IMR-90 (cell line): ENCODE results near the gene AP3D1. TPM values are rescaled to one million over a fixed set of nuclear protein-coding genes. Genes with fewer than 3 reads are reported as not detected.

Experiments used
- ATAC-seq: fragments of 200-7000 bp; cut with Tn5 transposase; 2 replicates; pipeline ENCODE4 v1.9.1; 2020; ENCODE audit warnings: low read depth, mild to moderate bottlenecking, moderate library complexity
- BruUV-seq: library from RNA; stranded (reverse); fragments of 400-500 nt; replicated peaks from 2 replicates; lab custom pipeline; 2021; lab: Mats Ljungman, UMichigan
- CTCF ChIA-PET: fragments of 300-600 bp; formaldehyde crosslinking; extraction: SDS; loops from one replicate; lab custom pipeline; 2021; ENCODE audit warnings: antibody characterized with exemption; lab: Yijun Ruan, JAX
- POLR2A ChIA-PET: fragments of 300-600 bp; sonication (Branson Sonifier 250); formaldehyde crosslinking; loops from one replicate; lab custom pipeline; 2022; ENCODE audit warnings: antibody characterized with exemption; ENCODE audit not compliant: unreplicated experiment; lab: Charles Lee
- DNase-seq: peaks from one replicate; pipeline ENCODE4 v3.0.0; 2013
- H2AFZ ChIP-seq: replicated peaks from 2 replicates; pipeline ENCODE3; 2013; ENCODE audit warnings: low read length, mild to moderate bottlenecking; ENCODE audit not compliant: poor library complexity
- H2AK5ac ChIP-seq: 2 replicates; pipeline ENCODE4 v1.6.1; 2013; ENCODE audit warnings: low read depth, low read length, inconsistent platforms
- H2AK9ac ChIP-seq: replicated peaks from 2 replicates; pipeline ENCODE3; 2013; ENCODE audit warnings: mild to moderate bottlenecking, low read depth, low read length, moderate library complexity; ENCODE audit not compliant: poor library complexity
- H2BK120ac ChIP-seq: 2 replicates; pipeline ENCODE4 v1.6.1; 2013; ENCODE audit warnings: low read depth, low read length, inconsistent platforms
- H2BK15ac ChIP-seq: 3 replicates; pipeline ENCODE4 v1.6.1; 2013; ENCODE audit warnings: low read depth, low read length, inconsistent platforms
- H2BK20ac ChIP-seq: 2 replicates; pipeline ENCODE4 v1.6.1; 2013; ENCODE audit warnings: low read depth, mild to moderate bottlenecking, inconsistent platforms, low read length, moderate library complexity
- H2BK5ac ChIP-seq: 2 replicates; pipeline ENCODE4 v1.6.1; 2013; ENCODE audit warnings: mild to moderate bottlenecking, low read depth, low read length, inconsistent platforms; ENCODE audit not compliant: poor library complexity, severe bottlenecking
- H3K14ac ChIP-seq: replicated peaks from 2 replicates; pipeline ENCODE4 v1.6.1; 2013; ENCODE audit warnings: low read depth, low read length, inconsistent platforms
- H3K18ac ChIP-seq: 2 replicates; pipeline ENCODE4 v1.6.1; 2013; ENCODE audit warnings: low read depth, low read length, control low read depth
- H3K23ac ChIP-seq: 2 replicates; pipeline ENCODE4 v1.6.1; 2013; ENCODE audit warnings: low read depth, low read length, inconsistent platforms
- H3K27ac ChIP-seq: 2 replicates; pipeline ENCODE4 v1.5.1; 2013; ENCODE audit warnings: mild to moderate bottlenecking, control low read depth, low read length; ENCODE audit not compliant: insufficient read depth
- H3K27me3 ChIP-seq: 2 replicates; pipeline ENCODE4 v1.6.1; 2013; ENCODE audit warnings: low read length; ENCODE audit not compliant: control insufficient read depth, insufficient read depth
- H3K36me3 ChIP-seq: 2 replicates; pipeline ENCODE4 v1.6.1; 2013; ENCODE audit warnings: low read length, mixed read lengths; ENCODE audit not compliant: control insufficient read depth, insufficient read depth
- H3K4ac ChIP-seq: 2 replicates; pipeline ENCODE4 v1.6.1; 2013; ENCODE audit warnings: low read depth, low read length, inconsistent platforms
- H3K4me1 ChIP-seq: 2 replicates; pipeline ENCODE4 v1.6.1; 2013; ENCODE audit warnings: low read length, mixed read lengths; ENCODE audit not compliant: control insufficient read depth, insufficient read depth
- H3K4me2 ChIP-seq: 2 replicates; pipeline ENCODE4 v1.6.1; 2013; ENCODE audit warnings: low read depth, mild to moderate bottlenecking, control low read depth, low read length, moderate library complexity
- H3K4me3 ChIP-seq: 2 replicates; pipeline ENCODE4 v1.5.1; 2013; ENCODE audit warnings: low read depth, mild to moderate bottlenecking, control low read depth, low read length, moderate library complexity; ENCODE audit not compliant: insufficient read depth
- H3K56ac ChIP-seq: 2 replicates; pipeline ENCODE4 v1.6.1; 2013; ENCODE audit warnings: low read length, inconsistent platforms; ENCODE audit not compliant: insufficient read depth; ENCODE audit errors: extremely low read depth
- H3K79me1 ChIP-seq, 2 experiments: 2 replicates each; pipeline ENCODE4 v1.6.1; 2013; ENCODE audit warnings: low read length in 2 of 2, inconsistent platforms in 1 of 2, low read depth in 1 of 2
- H3K9ac ChIP-seq: 2 replicates; pipeline ENCODE4 v1.6.1; 2013; ENCODE audit warnings: low read depth, low read length, control low read depth
- H3K9me1 ChIP-seq: 2 replicates; pipeline ENCODE4 v1.6.1; 2013; ENCODE audit warnings: low read length, inconsistent platforms; ENCODE audit not compliant: insufficient read depth
- H3K9me3 ChIP-seq: 2 replicates; pipeline ENCODE4 v1.6.1; 2013; ENCODE audit warnings: low read length; ENCODE audit not compliant: control insufficient read depth, insufficient read depth
- H4K20me1 ChIP-seq: 2 replicates; pipeline ENCODE4 v1.6.1; 2013; ENCODE audit warnings: low read length, inconsistent platforms; ENCODE audit not compliant: insufficient read depth
- H4K5ac ChIP-seq: 2 replicates; pipeline ENCODE4 v1.6.1; 2013; ENCODE audit warnings: mild to moderate bottlenecking, low read depth, low read length, control low read depth
- H4K8ac ChIP-seq, 2 experiments: 2 replicates each; pipeline ENCODE4 v1.6.1; 2013; ENCODE audit warnings: low read depth in 2 of 2, low read length in 2 of 2, control low read depth in 1 of 2, inconsistent platforms in 1 of 2
- H4K91ac ChIP-seq: 2 replicates; pipeline ENCODE4 v1.6.1; 2013; ENCODE audit warnings: low read depth, low read length, inconsistent platforms; ENCODE audit not compliant: insufficient read depth
- BHLHE40 ChIP-seq: fragments of 150-350 bp; IDR thresholded peaks from 2 replicates; pipeline ENCODE4 v1.6.1; 2016; ENCODE audit warnings: mild to moderate bottlenecking, low read depth, low read length
- CEBPB ChIP-seq: IDR thresholded peaks from 2 replicates; pipeline ENCODE4 v1.6.1; 2012; ENCODE audit warnings: low read depth, low read length, improper control_type of control experiment
- CHD1 ChIP-seq: IDR thresholded peaks from 2 replicates; pipeline ENCODE4 v1.6.1; 2012; ENCODE audit warnings: low read depth, low read length, improper control_type of control experiment
- FOS ChIP-seq: fragments of 150-350 bp; IDR thresholded peaks from 2 replicates; pipeline ENCODE4 v1.6.1; 2016; ENCODE audit warnings: low read depth, low read length
- MAFK ChIP-seq: IDR thresholded peaks from 2 replicates; pipeline ENCODE4 v1.6.1; 2012; ENCODE audit warnings: low read depth, low read length, improper control_type of control experiment
- MAZ ChIP-seq: IDR thresholded peaks from 2 replicates; pipeline ENCODE4 v1.6.1; 2012; ENCODE audit warnings: low read depth, mild to moderate bottlenecking, low read length, improper control_type of control experiment, moderate library complexity, borderline replicate concordance
- MXI1 ChIP-seq: IDR thresholded peaks from 2 replicates; pipeline ENCODE4 v1.6.1; 2012; ENCODE audit warnings: low read depth, mild to moderate bottlenecking, low read length, moderate library complexity, borderline replicate concordance
- NFE2L2 ChIP-seq: fragments of 150-350 bp; IDR thresholded peaks from 2 replicates; pipeline ENCODE4 v1.6.1; 2016; ENCODE audit warnings: low read depth, mild to moderate bottlenecking, low read length
- POLR2A ChIP-seq: IDR thresholded peaks from 2 replicates; pipeline ENCODE4 v1.6.1; 2012; ENCODE audit warnings: mild to moderate bottlenecking, low read depth, low read length
- RAD21 ChIP-seq: IDR thresholded peaks from 2 replicates; pipeline ENCODE4 v1.6.1; 2012; ENCODE audit warnings: low read length, improper control_type of control experiment
- RCOR1 ChIP-seq: IDR thresholded peaks from 2 replicates; pipeline ENCODE4 v1.6.1; 2012; ENCODE audit warnings: mild to moderate bottlenecking, low read length, improper control_type of control experiment; ENCODE audit not compliant: insufficient replicate concordance
- RFX5 ChIP-seq: IDR thresholded peaks from 2 replicates; pipeline ENCODE4 v1.8.0; 2012; ENCODE audit warnings: low read depth, mild to moderate bottlenecking, low read length, moderate library complexity
- SMC3 ChIP-seq: fragments of 150-350 bp; IDR thresholded peaks from 2 replicates; pipeline ENCODE4 v1.6.1; 2016; ENCODE audit warnings: low read depth, mild to moderate bottlenecking, antibody characterized with exemption, low read length, moderate library complexity
- WGBS, 2 experiments: methylation state at CpG; one replicate each; pipeline versions ENCODE4 v1.1.5 to v1.1.7; 2013; ENCODE audit warnings: missing lambda C conversion rate in 2 of 2; ENCODE audit not compliant: insufficient read length in 1 of 2; ENCODE audit errors: extremely low coverage in 2 of 2; 5-methylcytosine and 5-hydroxymethylcytosine counted together
- dilution Hi-C: fragments of 300-500 bp; cut with HindIII; formaldehyde crosslinking; loops from one replicate; pipeline ENCODE4 v1.14.3; 2018; ENCODE audit warnings: low sequenced_read_pairs; ENCODE audit not compliant: unreplicated experiment
- in situ Hi-C: fragments of 300-500 bp; cut with MboI; formaldehyde crosslinking; loops from 3 replicates; pipeline ENCODE4 v1.14.3; 2019; ENCODE audit warnings: low sequenced_read_pairs, inconsistent platforms, mixed read lengths
- intact Hi-C: fragments of 100-400 bp; cut with micrococcal nuclease; formaldehyde crosslinking; loops from 2 replicates; pipeline ENCODE4 v1.10.0; 2022
- polyA plus RNA-seq, 3 experiments: library from polyadenylated mRNA; depleted of rRNA; stranded (reverse); fragments of >200 nt; gene quantifications; 2 replicates each; pipeline ENCODE4 v1.2.3, GENCODE V29; 2012; ENCODE audit warnings: low replicate concordance in 1 of 3
- total RNA-seq: library from RNA; depleted of rRNA; stranded (reverse); fragments of >200 nt; gene quantifications from 2 replicates; pipeline ENCODE4 v1.2.3, GENCODE V29; 2012
- TF ChIP-seq, protein P1 (sequence below): conservative IDR thresholded peaks from 2 replicates; pipeline ENCODE4 v1.5.1; 2012; ENCODE audit warnings: mild to moderate bottlenecking, low read depth, low read length, improper control_type of control experiment
- TF ChIP-seq, protein P2 (sequence below): fragments of 150-350 bp; IDR thresholded peaks from 2 replicates; pipeline ENCODE4 v1.6.1; 2017; ENCODE audit warnings: mild to moderate bottlenecking, antibody characterized with exemption, low read length, low read depth
- TF ChIP-seq, protein P3 (sequence below): fragments of 150-350 bp; IDR thresholded peaks from 2 replicates; pipeline ENCODE4 v1.6.1; 2016; ENCODE audit warnings: low read depth, mild to moderate bottlenecking, low read length, moderate library complexity, borderline replicate concordance

Gene AP3D1
- total and polyA plus RNA-seq, 2 of the 4 experiments (the other 2 are of a cell fraction), result 75.3 to 129 TPM

GRCh38 chr19:2122251-2122650, 29.1 kb downstream of the AP3D1 start:
- H2AFZ ChIP-seq, result no peak overlapping the region
- H4K8ac ChIP-seq, result no peak overlapping the region
- ATAC-seq, result no peak
- no peak overlapping the region for H3K56ac ChIP-seq
- H3K36me3 ChIP-seq, result peaks cover 80% of the 10 kb centered on the region
- no peak overlapping the region for H2AK5ac ChIP-seq
- DNase-seq, result no peak
- peaks cover 47% of the 10 kb centered on the region for H4K20me1 ChIP-seq
- no peak overlapping the region for H3K18ac ChIP-seq
- no peak overlapping the region for H3K27ac ChIP-seq
- no peak overlapping the region for H2BK15ac ChIP-seq
- no peak overlapping the region for H2AK9ac ChIP-seq
- H3K4me2 ChIP-seq, result no peak overlapping the region
- no peak overlapping the region for H2BK5ac ChIP-seq
- H3K14ac ChIP-seq, result no peak overlapping the region
- in situ Hi-C loops, result no loop called here
- POLR2A ChIA-PET, result no interaction called here
- no peaks in the 10 kb centered on the region for H3K4me1 ChIP-seq
- H3K9me1 ChIP-seq, result peaks cover 7% of the 10 kb centered on the region; the same call in 1 of the 2 replicates
- no peak overlapping the region for H3K4ac ChIP-seq
- no peak overlapping the region for H4K91ac ChIP-seq
- TF ChIP-seq, protein P1, sequence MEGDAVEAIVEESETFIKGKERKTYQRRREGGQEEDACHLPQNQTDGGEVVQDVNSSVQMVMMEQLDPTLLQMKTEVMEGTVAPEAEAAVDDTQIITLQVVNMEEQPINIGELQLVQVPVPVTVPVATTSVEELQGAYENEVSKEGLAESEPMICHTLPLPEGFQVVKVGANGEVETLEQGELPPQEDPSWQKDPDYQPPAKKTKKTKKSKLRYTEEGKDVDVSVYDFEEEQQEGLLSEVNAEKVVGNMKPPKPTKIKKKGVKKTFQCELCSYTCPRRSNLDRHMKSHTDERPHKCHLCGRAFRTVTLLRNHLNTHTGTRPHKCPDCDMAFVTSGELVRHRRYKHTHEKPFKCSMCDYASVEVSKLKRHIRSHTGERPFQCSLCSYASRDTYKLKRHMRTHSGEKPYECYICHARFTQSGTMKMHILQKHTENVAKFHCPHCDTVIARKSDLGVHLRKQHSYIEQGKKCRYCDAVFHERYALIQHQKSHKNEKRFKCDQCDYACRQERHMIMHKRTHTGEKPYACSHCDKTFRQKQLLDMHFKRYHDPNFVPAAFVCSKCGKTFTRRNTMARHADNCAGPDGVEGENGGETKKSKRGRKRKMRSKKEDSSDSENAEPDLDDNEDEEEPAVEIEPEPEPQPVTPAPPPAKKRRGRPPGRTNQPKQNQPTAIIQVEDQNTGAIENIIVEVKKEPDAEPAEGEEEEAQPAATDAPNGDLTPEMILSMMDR, result no peak
- TF ChIP-seq POLR2A (no peak), BHLHE40 (no peak), SMC3 (no peak), RFX5 (no peak), RCOR1 (no peak), MXI1 (no peak), CEBPB (no peak), FOS (no peak), MAFK (no peak), CHD1 (no peak), MAZ (no peak), RAD21 (no peak), NFE2L2 (no peak)
- TF ChIP-seq, protein P2, sequence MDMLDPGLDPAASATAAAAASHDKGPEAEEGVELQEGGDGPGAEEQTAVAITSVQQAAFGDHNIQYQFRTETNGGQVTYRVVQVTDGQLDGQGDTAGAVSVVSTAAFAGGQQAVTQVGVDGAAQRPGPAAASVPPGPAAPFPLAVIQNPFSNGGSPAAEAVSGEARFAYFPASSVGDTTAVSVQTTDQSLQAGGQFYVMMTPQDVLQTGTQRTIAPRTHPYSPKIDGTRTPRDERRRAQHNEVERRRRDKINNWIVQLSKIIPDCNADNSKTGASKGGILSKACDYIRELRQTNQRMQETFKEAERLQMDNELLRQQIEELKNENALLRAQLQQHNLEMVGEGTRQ, result no peak
- TF ChIP-seq, protein P3, sequence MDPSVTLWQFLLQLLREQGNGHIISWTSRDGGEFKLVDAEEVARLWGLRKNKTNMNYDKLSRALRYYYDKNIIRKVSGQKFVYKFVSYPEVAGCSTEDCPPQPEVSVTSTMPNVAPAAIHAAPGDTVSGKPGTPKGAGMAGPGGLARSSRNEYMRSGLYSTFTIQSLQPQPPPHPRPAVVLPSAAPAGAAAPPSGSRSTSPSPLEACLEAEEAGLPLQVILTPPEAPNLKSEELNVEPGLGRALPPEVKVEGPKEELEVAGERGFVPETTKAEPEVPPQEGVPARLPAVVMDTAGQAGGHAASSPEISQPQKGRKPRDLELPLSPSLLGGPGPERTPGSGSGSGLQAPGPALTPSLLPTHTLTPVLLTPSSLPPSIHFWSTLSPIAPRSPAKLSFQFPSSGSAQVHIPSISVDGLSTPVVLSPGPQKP, result no peak
- H3K9ac ChIP-seq, result no peak overlapping the region
- WGBS, 2 experiments, result 100% methylated on average over 5 of the region's 15 CpGs; no CpG with 5 or more reads in 1 of the 2 experiments
- peaks cover 3 to 52% of the 10 kb centered on the region in 2 experiments; a peak in 3 of 4 replicates for H3K79me1 ChIP-seq
- no peak overlapping the region for H4K5ac ChIP-seq
- H2BK20ac ChIP-seq, result no peak overlapping the region
- dilution Hi-C loops, result no loop called here
- H3K4me3 ChIP-seq, result no peak overlapping the region
- H3K27me3 ChIP-seq, result no peaks in the 10 kb centered on the region
- CTCF ChIA-PET, result no interaction called here
- no peaks in the 10 kb centered on the region for H3K9me3 ChIP-seq
- no peak overlapping the region for H2BK120ac ChIP-seq
- no peak overlapping the region for H3K23ac ChIP-seq
- BruUV-seq, result no TSS peak
- intact Hi-C loops, result no loop called here
